Neural cell (in vitro differentiated cells): Measurements from ENCODE around the gene COL13A1.

Experiments
- EZH2 ChIP-seq: fragments of 200-600, 300-800 bp; shearing (Covaris generic), sonication (generic); IDR thresholded peaks from 2 replicates; pipeline ENCODE4 v1.6.1; 2014; ENCODE audit warnings: antibody characterized with exemption, low read length, borderline replicate concordance, mild to moderate bottlenecking; ENCODE audit not compliant: insufficient read depth, poor library complexity, severe bottlenecking
- SMC3 ChIP-seq: fragments of 450-650 bp; conservative IDR thresholded peaks from 2 replicates; pipeline ENCODE4 v1.6.1; 2014; ENCODE audit warnings: antibody characterized with exemption, mild to moderate bottlenecking, moderate library complexity; ENCODE audit not compliant: poor library complexity
- TF ChIP-seq, protein P1 (sequence below): fragments of 450-650 bp; IDR thresholded peaks from 2 replicates; pipeline ENCODE4 v1.5.1; 2014; ENCODE audit warnings: antibody characterized with exemption, mild to moderate bottlenecking, moderate library complexity; ENCODE audit not compliant: poor library complexity, severe bottlenecking
- TF ChIP-seq, protein P2 (sequence below): IDR thresholded peaks from 2 replicates; pipeline ENCODE4 v1.6.1; 2012; ENCODE audit warnings: borderline replicate concordance

DNA sequence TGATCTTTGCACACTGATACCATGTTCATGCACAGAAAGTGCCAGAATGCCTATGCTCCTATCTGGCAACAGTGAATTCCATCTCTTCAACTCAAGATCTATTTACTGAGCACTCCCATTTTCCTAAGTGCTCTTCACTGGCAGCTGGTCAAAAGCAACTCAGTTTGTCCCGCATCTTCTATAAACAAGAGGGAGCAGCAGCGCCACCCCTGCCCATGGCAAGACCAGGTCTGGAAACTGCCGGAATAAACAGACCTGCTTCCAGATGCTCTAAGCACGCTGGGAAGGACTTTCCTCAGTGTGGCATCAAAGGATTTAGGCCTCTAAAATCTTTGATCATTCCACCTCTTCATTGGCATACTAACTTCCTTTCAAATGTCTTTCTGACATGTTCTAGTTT, 146.6 kb downstream of the COL13A1 start:
- TF ChIP-seq, protein P1, sequence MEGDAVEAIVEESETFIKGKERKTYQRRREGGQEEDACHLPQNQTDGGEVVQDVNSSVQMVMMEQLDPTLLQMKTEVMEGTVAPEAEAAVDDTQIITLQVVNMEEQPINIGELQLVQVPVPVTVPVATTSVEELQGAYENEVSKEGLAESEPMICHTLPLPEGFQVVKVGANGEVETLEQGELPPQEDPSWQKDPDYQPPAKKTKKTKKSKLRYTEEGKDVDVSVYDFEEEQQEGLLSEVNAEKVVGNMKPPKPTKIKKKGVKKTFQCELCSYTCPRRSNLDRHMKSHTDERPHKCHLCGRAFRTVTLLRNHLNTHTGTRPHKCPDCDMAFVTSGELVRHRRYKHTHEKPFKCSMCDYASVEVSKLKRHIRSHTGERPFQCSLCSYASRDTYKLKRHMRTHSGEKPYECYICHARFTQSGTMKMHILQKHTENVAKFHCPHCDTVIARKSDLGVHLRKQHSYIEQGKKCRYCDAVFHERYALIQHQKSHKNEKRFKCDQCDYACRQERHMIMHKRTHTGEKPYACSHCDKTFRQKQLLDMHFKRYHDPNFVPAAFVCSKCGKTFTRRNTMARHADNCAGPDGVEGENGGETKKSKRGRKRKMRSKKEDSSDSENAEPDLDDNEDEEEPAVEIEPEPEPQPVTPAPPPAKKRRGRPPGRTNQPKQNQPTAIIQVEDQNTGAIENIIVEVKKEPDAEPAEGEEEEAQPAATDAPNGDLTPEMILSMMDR = no peak
- TF ChIP-seq SMC3 (no peak), EZH2 (no peak)
- TF ChIP-seq, protein P2, sequence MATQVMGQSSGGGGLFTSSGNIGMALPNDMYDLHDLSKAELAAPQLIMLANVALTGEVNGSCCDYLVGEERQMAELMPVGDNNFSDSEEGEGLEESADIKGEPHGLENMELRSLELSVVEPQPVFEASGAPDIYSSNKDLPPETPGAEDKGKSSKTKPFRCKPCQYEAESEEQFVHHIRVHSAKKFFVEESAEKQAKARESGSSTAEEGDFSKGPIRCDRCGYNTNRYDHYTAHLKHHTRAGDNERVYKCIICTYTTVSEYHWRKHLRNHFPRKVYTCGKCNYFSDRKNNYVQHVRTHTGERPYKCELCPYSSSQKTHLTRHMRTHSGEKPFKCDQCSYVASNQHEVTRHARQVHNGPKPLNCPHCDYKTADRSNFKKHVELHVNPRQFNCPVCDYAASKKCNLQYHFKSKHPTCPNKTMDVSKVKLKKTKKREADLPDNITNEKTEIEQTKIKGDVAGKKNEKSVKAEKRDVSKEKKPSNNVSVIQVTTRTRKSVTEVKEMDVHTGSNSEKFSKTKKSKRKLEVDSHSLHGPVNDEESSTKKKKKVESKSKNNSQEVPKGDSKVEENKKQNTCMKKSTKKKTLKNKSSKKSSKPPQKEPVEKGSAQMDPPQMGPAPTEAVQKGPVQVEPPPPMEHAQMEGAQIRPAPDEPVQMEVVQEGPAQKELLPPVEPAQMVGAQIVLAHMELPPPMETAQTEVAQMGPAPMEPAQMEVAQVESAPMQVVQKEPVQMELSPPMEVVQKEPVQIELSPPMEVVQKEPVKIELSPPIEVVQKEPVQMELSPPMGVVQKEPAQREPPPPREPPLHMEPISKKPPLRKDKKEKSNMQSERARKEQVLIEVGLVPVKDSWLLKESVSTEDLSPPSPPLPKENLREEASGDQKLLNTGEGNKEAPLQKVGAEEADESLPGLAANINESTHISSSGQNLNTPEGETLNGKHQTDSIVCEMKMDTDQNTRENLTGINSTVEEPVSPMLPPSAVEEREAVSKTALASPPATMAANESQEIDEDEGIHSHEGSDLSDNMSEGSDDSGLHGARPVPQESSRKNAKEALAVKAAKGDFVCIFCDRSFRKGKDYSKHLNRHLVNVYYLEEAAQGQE = no peak
